Tongue (tissue), 2 donors: Measurements from ENCODE around the gene NFATC2. TPM values are rescaled to one million over a fixed set of nuclear protein-coding genes. Genes with fewer than 3 reads are reported as not detected.
A peak's percentile ranks its signal among the peaks of the same experiment; 100 is the strongest.
"Not testable (repeated sequence)": the region's sequence is repeated elsewhere in the genome, so short reads cannot be mapped to it uniquely, and the experiment has no call there.

Experiments used
- DNase-seq: peaks from one replicate; pipeline ENCODE4 v3.0.0-alpha.2; 2015
- total RNA-seq: library from RNA; depleted of rRNA; stranded (reverse); fragments of >200 nt; gene quantifications from one replicate; pipeline ENCODE4 v1.2.3, GENCODE V29; 2014

Gene NFATC2
- total RNA-seq, 1 donor from 2014 or later = 9.6 TPM

DNA sequence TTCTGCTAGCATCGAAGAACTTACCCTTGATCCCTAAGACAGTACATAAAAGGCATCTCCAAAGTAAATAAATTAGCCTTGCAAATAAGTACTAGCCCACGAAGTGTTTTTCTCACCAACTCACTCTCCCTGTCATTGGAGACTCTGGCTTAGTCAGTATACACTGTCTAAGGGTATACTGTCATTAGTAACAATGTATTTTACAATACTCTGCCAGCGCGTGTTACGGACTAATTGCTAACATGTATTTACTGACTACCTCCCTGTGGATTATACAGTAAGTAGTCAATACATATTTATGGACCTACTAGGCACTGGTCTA lies 72.1 kb downstream of the NFATC2 start:
- no peak for DNase-seq

DNA sequence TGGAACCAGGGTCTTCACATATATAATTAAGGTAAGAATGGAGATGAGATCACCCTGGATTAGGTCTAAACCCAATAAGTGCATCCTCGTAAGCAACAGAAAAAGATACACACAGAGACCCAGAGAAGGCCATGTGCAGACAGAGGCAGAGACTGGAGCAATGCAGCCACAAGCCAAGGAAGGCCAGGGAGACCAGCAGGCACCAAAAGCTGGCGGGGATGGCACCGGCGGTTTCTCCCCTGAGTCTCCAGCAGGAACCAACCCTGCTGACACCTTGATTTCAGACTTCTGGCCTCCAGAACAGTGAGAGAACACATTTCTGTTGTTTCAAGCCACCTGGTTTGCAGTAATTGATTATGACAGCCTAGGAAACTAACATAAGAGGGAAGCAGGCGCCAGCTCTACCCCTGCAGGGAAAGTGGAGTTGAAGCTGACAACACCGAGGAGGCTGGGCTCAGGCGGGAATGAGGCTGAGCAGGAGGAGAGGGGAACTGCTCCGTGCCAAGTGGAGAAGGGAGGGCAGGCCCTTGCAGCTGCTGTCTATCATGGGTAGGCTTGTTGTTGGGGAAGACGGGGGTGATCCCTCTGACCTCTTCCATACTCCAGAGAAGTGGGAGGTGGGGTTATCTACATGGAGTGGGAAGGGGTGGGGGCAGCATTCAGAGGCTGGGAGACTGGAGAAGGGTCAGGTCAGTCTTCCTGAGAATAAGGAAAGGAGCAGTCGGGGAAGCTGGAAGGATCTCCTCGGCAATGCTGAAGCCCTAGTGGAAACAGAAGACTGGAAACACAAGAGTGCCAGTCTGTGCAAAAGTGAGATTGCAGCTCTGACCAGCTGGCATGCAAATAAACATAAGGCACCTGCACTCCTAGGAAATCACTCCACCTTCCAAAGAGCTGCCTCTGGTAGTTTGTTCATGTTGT lies 72.7 kb downstream of the NFATC2 start:
- DNase-seq = peak; percentile 74

DNA sequence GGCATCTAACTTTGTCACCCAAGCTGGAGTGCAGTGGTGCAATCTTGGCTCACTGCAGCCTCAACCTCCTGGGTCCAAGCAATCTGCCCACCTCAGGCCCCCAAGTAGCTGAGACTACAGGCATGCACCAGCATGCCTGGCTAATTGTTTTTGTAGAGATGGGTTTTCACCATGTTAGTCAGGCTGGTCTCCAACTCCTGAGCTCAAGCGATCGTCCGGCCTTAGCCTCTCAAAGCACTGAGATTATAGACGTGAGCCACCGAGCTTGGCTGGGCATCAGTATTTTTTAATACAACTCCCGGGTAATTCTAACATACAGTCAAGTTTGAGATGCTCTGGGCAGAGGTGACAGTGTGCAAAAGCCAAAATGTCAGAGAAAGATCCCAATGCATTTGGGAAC lies 73.5 kb downstream of the NFATC2 start:
- DNase-seq = no peak

DNA sequence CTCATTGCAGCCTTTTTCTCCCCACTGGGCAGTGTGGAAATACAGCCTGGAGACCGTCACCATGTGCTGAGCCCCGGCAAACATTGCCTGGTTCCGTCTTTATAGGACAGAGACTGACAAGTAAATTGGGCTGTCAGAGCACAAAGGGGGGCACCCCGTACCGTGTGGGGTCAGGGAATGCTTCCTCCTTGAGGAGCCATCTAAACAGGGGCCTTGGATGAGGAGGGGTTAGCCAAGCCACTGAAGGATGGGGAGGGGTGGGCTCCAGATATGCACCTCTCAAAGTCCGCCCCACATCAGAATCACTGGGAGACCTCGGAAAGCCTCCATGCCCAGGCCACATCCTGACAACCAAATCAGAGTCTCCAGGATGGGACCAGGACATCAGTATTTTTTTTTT lies 73.9 kb downstream of the NFATC2 start:
- no peak for DNase-seq

DNA sequence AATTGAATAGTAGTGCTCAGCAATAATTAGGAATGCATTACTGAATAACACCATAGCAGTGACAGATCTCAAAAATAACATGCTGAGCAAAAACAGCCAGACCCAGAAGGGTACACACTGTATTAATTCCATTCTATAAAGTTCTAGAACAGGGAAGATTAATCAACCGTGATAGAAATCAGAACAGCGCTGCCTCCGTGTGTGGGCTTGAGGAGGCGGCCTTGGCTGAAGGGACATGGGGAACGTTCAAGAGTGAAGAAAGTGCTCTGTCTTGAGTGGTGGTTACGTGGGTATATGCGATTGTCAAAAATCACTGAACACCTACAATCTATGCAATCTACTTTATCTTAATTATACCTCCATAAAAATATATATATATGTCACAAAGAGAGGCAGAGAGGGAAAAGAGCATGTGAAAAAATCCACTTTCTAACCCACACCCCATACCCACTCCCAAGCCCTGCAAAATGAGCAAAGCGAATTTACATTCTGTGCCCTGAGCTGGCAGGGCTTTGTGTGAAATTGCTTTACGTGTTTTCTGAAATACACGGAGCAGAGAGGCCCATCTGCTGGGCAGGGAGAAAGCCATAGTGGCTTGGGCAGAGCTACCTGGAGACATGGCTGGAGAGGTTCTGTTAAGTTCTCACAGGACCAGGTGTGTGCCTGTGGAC lies 74.4 kb downstream of the NFATC2 start:
- DNase-seq = no peak

DNA sequence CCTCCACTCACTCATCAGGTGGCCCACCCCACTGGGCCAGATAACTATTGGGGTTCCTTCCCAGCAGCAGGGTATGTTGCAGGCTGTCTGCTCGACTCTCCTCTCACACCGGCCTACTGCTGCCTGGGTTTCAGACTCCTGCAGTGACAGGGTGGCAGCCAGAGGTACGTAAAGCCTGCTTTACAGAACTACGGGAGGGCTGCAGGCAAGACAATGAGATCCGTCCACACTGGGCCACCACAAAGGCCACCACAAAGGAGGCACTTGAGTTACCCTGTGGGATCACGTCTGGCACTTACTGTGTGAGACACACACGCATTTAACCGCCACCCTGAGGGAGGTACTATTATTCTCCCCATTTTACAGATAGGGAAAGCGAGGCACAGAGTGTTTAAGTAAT lies 78.5 kb downstream of the NFATC2 start:
- no peak for DNase-seq

DNA sequence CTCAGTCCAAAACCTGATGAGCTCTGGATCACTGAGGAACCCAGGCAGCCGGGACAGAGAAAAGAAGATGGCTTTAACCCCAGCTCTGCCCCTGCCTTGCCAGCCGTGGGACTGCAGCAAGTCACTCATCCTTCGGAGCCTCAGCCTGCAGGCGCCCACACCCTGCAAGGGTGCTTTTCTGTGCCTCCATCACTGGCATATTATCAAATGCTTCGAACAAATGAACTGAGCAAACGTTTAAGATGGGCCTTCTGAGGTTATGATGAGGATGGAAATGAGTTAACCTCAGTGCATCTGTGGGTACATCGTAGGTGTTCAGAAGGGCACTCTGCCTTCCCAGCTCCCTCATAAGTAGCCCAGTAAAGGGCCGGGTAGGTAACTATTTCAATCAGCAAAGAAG lies 79.0 kb downstream of the NFATC2 start:
- DNase-seq = no peak

DNA sequence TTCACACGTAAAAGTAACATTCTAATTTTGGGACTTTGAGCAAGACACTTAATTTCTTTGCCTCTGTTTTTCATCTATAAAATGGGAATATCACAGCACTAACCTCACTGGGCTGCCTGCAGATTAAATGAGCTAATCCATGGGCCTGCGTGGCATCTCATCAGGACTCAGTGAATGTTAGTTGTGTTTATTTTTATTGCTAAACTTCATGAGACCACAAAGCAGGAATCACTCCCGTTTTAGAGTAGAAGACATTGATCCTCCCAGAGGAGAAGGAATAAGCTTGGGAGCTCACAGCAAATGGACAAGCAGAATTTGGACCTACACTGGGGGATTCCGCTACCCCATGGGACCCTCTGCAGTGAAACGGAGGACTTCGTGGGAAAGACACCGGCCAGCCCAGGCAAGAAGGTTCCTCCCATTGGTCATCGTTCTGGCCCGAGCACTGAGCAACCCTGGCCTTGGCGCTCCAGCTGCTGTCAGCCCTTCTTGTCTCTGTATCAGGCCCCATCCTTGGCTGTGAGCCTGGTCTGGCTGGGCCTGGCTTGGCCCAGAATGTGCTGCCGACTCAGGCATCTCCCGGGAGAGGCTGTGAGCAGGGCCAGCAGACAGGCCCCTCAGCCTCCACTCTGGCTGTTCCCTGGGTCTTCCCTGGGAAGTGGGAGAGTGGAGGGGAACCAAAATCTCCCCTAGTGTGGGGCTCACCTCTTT lies 79.8 kb downstream of the NFATC2 start:
- peak; percentile 91 for DNase-seq

DNA sequence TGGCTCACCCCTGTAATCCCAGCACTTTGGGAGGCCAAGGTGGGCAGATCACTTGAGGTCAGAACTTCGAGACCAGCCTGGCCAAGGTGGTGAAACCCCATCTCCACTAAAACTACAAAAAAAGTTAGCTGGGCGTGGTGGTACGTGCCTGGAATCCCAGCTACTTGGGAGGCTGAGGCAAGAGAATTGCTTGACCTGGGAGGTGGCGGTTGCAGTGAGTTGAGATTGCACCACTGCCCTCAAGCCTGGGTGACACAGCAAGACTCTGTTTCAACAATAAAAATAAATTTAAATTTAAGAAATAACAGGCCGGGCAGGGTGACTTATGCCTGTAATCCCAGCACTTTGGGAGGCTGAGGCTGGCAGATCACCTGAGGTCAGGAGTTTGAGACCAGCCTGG lies 80.7 kb downstream of the NFATC2 start:
- not testable (repeated sequence) for DNase-seq

DNA sequence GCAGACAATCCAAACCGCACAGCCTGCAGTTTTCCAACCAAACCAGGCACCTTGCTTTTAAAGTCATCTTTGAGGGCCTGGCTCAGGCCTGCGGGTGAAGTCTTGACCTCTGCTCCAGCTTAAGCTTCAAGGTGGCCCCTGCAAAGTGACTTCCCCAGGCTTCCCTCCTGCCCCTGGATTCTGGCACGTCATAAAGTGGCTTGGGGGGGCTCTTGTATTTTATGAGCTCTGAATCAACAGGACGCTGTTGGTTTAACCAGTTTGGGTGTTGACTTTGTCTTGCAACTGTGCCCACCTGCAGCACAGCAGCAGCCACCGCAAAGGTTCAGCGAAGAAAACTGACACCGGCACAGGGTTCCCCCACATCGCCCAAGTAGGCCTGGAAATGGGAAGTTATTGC lies 81.2 kb downstream of the NFATC2 start:
- DNase-seq = no peak

DNA sequence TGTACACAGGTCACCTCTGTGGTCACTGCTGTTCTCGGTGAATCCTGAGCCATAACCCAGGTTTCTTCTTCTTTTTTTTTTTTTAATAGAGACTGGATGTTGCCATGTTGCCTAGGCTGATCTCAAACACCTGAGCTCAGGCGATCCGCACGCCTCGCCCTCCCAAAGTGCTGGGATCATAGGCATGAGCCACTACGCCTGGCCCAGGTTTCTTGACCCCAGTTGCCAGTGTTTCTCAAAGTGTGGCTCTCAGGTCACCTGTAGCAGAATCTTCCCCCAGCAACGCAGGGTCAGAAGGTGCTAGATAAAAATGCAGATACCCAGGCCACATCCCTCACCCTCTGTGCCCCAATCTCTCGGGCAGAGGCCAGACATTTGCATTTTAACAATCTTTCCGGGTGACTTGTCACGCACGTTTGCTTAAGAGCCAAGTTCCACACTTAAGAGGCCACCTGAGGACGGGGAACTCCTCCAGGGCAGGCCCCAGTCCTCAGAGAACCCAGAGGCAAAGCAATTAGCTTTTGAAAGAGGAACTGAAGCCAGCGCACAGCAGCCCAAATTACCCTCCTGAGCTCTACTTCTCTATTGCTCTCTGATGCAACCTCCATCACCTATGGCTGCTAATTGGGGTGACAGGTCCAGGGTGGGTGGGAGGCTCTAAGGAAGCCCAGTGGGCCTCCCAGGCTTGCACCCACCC lies 81.8 kb downstream of the NFATC2 start:
- DNase-seq = no peak

DNA sequence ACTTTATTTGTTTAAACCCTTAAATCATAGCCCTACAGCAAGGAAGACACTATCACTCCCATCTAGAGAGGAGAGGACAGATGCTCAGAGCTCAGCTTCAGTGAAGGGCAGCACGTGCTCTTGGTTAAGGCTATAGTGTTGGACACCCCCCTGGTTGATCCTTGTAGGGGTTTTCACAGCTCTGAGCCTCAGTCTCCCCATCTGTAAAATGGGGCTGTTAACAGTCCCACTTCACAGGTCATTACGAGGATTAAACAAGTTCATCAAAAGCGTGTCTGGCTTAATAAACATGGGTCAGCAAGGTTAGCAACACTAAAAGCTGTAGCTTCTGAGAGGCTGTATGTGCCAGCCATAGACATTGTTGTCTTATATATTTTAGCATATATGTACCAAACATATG lies 82.4 kb downstream of the NFATC2 start:
- no peak for DNase-seq

DNA sequence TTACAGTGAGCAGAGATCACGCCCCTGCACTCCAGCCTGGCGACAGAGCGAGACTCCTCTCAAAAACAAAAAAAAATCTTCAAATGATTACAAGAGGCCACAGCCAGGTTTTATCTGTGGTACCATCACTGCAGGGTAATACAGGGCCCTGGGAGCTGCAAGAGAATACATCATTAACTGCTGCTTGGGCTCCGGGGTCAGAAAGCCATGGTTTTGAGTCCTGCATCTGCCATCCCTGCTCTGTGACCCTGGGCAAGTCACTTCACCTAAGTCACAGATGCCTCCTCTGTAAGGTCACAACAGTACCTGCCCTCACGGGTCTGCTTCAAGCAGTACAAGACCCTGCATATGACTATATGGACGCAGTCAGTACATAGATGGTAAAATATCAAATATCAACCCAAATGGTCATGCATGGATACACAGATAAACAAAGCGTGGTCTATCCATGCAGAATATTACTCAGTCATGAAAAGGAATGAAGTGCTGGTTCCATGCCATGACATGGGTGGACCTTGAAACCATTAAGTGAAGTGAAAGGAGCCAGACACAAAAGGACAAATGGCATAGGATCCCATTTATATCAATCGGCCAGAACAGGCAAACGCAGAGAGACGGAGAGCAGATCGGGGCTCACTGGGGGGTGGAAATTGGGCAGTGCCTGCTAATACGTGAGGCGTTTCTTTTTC lies 83.6 kb downstream of the NFATC2 start:
- DNase-seq = no peak

DNA sequence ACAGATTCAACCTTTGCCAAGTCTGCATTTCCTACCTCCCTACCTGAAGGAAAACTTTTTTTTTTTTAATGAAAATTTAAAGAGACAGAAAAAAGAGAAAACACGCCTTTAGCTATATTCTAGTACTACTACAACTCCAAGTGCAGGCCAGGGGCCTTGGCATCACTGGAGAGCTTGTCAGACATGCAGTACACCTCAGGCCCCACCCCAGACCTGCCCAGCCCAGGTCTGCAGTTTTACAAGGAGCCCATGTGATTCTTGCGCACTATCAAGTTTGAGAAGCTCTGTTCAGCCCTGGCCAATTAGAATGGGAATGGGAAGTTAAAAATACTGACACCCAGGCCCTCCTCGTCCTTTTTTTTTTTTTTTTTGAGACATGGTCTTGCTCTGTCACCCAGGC lies 85.0 kb downstream of the NFATC2 start:
- no peak for DNase-seq

DNA sequence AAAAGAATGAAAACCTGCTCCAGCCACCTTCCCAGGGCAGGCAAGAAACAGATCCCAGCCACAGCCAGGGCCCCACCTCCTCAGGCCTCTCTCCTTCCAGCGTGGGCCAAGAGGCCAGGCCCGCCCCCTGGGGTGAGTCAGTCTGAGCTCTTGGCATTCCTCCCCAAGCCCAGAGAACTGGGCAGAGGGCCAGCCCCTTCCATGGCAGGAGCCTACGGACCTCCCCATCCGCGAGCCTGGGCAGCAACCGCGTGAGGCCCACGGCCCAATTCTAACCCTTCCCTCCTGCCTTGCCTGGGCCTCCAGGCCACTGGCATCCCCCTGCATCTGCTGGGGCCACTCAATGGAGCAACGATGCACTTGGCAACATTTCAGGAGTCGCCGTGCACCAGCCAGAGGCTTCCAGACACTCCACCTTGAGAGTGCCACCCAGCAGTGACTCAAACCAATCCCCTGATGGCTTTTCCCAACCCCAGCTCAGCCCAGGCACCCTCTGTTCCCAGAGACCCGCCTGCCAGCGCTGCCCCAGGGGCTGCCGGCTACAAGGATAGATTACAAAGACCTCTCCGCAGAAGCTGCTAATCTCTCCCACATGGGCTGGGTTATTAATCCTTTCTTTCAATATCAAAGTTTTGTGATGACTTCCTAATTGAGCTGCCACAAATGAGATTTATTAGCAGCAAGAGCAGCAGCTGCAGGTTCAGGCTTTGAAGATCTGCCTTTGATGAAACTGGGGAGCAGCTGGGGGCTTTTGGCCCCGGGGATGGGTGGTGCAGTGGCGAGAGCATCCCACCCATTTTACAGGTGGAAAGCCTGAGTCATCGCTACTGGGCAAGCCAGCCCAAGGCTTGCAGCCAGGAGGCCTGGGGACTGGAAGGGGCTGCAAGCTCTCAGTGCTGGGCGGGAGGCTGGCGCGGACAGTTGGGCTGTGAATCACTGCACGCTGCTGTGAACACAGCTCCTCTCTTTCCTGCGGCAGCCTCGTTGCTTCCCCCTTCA lies 85.7 kb downstream of the NFATC2 start:
- DNase-seq = peak; percentile 98

DNA sequence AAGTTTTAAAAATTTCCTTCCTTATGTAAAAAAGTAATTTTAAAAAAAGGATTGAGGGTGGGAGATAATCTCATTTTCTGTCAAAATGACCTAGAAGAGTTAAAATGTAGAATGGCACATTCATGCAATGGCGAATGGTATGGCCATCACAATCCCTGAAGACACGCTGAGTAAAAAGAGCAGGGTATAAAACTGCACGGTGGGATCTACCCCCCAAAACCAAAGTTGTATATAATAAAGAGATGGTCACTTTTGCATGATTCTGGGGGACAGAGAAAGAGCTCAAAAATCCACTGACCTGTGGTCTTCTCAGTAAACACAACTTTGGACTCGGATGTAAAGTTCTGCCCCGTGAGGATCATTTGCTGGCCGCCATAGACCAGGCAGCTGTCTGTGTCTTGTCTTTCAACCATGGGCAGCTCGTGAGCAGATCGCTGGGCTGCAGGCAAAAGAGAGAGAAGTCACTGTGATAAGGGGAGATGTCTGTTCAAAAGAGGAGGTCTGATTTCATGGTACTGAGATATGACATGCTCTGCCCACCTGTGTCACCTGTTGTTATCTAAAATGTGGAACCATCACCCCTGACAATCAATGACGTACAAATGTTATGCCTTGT lies 88.2 kb downstream of the NFATC2 start:
- DNase-seq = peak; percentile 32

DNA sequence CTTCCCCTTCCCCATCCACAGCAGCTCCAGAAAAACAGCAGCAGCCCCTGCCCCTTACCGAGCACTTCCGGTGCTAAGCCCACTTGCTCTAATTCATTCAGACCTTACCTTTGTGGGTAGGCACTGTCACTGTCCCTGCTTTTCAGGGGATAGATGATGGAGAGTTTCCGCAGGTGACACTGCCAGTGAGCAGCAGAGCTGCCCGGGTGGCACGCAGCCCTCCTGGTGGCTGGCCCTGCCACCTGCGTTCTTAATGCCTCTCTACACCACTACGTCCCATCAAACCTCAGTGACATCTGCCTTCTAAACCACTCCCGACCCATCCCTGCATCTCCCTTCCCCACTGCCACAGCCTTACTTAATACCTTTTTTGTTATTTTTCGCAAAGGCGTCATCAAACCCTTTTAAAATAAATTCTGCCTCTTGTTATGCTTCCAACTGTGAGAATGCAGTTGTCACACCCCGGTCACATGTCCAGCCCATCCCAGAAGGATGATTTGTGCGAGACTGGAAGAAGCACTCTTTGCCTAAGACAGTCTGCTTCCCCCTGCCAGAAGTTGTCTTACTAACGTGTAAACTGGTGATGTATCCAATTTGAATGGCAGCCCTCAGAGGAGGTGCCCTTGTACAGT lies 89.7 kb downstream of the NFATC2 start:
- no peak for DNase-seq

DNA sequence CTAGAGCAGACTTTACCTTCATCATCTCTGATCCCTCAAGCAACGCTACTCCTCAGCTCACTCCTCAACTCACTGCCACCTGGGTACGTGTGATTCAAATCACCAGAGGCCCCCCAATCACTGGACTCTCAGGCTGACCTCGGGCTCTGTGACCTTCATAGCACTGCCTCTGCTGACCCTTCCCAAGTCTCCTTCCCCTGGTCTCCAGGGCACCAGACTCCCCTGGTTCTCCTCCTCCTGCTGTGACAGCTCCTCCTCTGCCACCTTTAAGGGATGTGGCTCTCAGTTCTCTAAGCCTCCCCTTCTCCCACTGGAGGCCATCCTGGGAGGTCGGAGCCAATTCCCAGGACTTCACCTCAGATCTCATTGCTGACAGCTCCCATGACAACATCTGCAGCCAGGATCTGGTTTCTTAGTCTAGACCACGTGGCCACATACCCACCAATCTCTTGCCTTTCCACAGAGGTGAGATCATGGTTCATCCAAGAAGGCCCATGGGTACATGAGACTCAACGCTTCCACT lies 90.4 kb downstream of the NFATC2 start:
- no peak for DNase-seq

DNA sequence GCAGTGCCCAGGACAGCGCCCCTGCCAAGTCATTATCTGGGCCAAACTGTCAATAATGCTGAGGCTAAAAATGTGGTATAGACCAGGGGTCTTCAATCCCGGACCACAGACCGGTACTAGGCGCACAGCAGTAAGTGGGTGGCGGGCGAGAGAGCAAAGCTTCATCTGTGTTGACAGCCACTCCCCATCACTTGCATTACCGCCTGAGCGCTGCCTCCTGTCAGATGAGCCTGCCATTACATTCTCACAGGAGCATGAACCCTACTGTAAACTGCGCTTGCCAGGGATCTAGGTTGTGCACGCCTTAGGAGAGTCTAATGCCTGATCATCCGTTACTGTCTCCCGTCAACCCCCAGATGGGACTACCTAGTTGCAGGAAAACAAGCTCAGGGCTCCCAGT lies 91.0 kb downstream of the NFATC2 start:
- no peak for DNase-seq

DNA sequence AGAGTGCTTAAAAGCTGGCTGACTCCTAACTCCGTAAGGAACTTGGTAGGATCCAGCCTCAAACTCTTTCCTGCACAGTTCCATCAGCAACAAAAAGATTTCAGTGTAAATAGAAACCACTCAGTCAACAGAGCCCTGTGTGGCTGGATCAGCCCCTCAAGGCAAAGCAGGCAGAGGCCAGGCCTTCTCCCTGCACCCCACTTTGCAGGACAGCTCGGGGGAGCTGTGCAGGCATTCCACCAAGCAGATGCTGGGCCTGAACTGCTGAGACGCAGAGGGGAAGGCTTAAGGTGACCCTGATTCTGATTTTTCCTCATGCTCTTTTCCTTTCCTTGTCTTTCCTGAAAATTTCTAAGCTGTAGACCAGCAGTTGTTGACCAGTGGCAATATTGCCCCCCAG lies 91.5 kb downstream of the NFATC2 start:
- no peak for DNase-seq
